Spleen (tissue), 7 donors: Measurements from ENCODE around the gene GABARAPL1.
A peak's percentile ranks its signal among the peaks of the same experiment; 100 is the strongest.

ENCODE experiments used
- POLR2AphosphoS5 ChIP-seq, 3 donors: sonication (generic); formaldehyde crosslinking; IDR thresholded peaks; one replicate each; pipeline ENCODE4 v1.5.1; 2017; ENCODE audit warnings: antibody characterized with exemption in 3 of 3
- TF ChIP-seq, protein P1 (sequence below), 11 experiments: fragments of 200-600 bp in 7 of 11; fragments of 450-650 bp in 4 of 11; sonication (generic) in 4 of 11; IDR thresholded peaks in 8 of 11; conservative IDR thresholded peaks in 3 of 11; 1 replicate in 7 of 11; 2 replicates in 4 of 11; pipeline versions ENCODE4 v1.4.0 to v1.8.0; 2016 to 2021; ENCODE audit warnings: antibody characterized with exemption in 11 of 11, inconsistent platforms in 4 of 11, mild to moderate bottlenecking in 1 of 11
- donor health status: DM: no; HTN: no; CAD: no; lungs with moderate emphysema.
- donor health status: DM: no; HTN: no; CAD: no.
- donor health status: DM: no; HTN: no; CAD: no.

DNA sequence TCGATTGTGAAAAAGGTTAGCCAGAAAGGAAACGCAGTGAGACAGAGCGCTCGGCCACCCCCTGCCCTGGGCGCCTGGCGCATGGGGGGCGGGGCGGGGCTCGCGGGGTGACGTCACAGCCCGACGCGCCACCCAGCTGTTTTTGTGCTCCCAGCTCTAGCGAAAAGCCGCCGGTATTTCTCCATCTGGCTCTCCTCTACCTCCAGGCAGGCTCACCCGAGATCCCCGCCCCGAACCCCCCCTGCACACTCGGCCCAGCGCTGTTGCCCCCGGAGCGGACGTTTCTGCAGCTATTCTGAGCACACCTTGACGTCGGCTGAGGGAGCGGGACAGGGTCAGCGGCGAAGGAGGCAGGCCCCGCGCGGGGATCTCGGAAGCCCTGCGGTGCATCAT lies at the start of gene GABARAPL1:
- TF ChIP-seq POLR2AphosphoS5 (IDR thresholded peaks at IDR 0.05): peak in 2 of 3 donors; percentile 68 to 86
- TF ChIP-seq, protein P1, sequence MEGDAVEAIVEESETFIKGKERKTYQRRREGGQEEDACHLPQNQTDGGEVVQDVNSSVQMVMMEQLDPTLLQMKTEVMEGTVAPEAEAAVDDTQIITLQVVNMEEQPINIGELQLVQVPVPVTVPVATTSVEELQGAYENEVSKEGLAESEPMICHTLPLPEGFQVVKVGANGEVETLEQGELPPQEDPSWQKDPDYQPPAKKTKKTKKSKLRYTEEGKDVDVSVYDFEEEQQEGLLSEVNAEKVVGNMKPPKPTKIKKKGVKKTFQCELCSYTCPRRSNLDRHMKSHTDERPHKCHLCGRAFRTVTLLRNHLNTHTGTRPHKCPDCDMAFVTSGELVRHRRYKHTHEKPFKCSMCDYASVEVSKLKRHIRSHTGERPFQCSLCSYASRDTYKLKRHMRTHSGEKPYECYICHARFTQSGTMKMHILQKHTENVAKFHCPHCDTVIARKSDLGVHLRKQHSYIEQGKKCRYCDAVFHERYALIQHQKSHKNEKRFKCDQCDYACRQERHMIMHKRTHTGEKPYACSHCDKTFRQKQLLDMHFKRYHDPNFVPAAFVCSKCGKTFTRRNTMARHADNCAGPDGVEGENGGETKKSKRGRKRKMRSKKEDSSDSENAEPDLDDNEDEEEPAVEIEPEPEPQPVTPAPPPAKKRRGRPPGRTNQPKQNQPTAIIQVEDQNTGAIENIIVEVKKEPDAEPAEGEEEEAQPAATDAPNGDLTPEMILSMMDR (IDR thresholded peaks at IDR 0.05 in 8 of 11, conservative IDR thresholded peaks at IDR 0.05 in 3 of 11): peak in 2 of 11 experiments; percentile 13 to 22
